MG63 (cell line): Measurements from ENCODE around the gene GALNT2. TPM values are rescaled to one million over a fixed set of nuclear protein-coding genes. Genes with fewer than 3 reads are reported as not detected.

Experiments used
- DNase-seq: peaks from one replicate; pipeline ENCODE4 v3.0.0-alpha.2; 2020
- H3K27me3 ChIP-seq: fragments of 250-450 bp; sonication (Bioruptor Pico); 2 replicates; pipeline ENCODE4 v1.5.1; 2020; ENCODE audit warnings: mild to moderate bottlenecking, moderate library complexity
- H3K36me3 ChIP-seq: fragments of 250-450 bp; sonication (Bioruptor Pico); 2 replicates; pipeline ENCODE4 v1.5.1; 2020; ENCODE audit warnings: mild to moderate bottlenecking, moderate library complexity
- H3K4me3 ChIP-seq: fragments of 250-450 bp; sonication (Bioruptor Pico); 2 replicates; pipeline ENCODE4 v1.5.1; 2020; ENCODE audit warnings: mild to moderate bottlenecking, moderate library complexity
- H3K9me3 ChIP-seq: fragments of 250-450 bp; sonication (Bioruptor Pico); 2 replicates; pipeline ENCODE4 v1.5.1; 2020; ENCODE audit warnings: mild to moderate bottlenecking, moderate library complexity
- total RNA-seq: library from RNA; depleted of rRNA; stranded (reverse); fragments of >200 nt; shearing (Covaris generic); gene quantifications from 2 replicates; pipeline ENCODE4 v1.2.3, GENCODE V29; 2014; ENCODE audit warnings: low replicate concordance

The GALNT2 gene
- total RNA-seq, 1 experiment from 2014 or later, result 149 TPM

DNA sequence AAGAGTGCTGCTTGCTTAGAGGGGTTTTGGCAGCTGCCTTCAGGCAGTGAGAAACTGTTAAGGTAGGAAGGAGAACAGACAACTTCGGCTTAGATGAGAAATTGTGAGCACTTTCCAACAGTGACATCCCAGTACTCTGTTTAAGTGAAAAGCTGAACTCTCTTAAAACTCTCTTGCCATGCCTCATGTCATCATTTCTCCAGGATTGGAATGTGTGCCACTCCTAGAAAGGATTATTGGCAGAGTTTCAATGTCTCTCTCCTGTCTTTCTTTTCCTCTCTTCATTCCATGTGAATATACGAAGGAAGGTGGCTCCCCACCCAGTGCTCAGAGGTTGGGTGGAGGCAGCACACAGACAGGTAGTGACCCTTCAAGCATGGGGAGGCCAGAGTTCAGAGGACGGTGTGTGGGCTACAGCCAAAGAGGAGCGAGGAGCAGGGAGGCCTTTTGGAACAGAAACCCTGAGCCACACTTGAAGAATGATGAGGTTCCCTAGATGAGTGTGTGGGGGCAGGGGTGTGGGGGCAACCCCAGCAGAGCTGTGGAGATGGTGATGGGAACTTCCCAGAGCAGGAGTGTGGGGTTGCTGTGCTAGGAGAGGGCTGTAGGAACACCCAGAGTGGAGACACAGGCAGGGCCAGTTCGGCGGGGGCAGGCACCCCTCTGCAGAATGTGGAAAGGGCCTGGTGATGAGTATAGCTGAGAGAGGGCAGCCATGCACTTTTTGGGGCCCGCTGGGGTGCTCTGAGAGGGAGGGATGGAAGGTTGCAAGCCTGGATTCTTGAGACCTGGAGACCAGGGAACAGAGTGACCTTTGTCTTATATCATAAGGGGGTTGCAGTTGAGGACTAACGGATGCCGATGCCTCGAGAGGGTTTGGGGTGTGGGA lies 58.8 kb downstream of the GALNT2 start:
- H3K36me3 ChIP-seq, result peaks cover 20% of the 10 kb centered on the region
- no peak for DNase-seq
- H3K27me3 ChIP-seq, result no peaks in the 10 kb centered on the region
- H3K9me3 ChIP-seq, result no peaks in the 10 kb centered on the region
- no peak overlapping the region for H3K4me3 ChIP-seq

DNA sequence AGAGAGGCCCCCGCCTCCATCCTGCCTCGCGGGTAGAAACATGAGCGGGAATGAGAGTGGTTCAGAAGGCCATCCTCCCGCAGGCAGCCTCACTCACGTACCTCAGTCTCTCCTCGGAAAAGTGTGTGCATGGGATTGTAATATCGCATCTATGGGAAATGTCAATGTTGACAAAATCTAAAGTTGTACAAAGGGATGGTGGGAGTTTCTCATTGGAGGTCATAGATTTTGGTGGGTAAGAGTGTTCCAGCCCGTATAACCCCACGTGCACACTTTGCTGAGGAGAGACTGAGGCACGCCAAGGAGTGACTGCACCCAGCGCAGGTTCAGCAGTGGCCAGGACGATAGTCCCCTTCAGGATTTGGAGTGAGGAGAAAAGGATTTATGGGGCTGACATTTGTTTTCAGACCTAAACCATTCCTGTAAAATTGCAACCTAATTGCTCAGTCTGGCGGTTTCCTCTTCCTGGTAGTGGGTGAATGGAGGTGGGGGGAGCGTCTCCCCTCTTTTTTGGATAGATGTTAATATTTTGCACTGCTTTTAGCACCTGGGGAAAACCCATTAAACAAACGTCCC lies 59.6 kb downstream of the GALNT2 start:
- no peaks in the 10 kb centered on the region for H3K27me3 ChIP-seq
- H3K4me3 ChIP-seq, result no peak overlapping the region
- no peaks in the 10 kb centered on the region for H3K9me3 ChIP-seq
- peaks cover 15% of the 10 kb centered on the region for H3K36me3 ChIP-seq
- no peak for DNase-seq

DNA sequence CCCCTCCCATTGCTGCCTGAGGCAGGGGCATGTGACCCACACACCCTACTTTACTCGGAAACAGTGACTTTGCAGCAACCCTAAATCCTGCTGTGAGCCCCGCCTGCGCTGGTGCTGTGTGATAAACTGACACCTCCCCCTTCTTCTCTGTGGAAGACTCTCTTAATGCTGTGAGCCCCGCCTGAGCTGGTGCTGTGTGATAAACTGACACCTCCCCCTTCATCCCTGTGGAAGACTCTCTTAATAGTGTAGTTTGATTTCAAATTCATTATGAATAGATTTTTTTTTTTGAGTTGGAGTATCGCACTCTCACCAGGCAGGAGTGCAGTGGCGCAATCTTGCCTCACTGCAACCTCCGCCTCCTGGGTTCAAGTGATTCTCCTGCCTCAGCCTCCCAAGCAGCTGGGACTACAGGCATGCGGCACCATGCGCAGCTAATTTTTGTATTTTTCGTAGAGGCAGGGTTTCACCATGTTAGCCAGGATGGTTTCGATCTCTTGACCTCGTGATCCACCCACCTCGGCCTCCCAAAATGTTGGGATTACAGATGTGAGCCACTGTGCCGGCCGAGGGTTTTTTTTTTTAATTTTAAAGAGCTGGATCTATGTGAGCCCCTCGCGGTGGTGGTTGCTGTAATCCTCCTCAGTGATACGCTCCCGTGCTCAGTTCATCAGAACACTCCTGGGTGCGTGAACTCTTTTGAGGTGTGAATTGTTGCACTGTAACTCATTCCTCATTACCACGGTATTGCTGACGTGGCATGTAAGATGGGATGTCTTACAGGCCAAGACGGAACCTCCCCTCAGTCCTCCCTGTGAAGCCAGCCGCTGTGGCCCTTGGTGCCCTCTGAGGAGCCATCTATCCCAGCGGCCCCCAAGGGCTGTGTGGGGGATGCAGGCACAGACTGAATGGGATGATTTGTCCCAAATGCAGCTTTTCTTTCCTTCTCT lies 60.3 kb downstream of the GALNT2 start:
- DNase-seq, result no peak
- H3K27me3 ChIP-seq, result no peaks in the 10 kb centered on the region

DNA sequence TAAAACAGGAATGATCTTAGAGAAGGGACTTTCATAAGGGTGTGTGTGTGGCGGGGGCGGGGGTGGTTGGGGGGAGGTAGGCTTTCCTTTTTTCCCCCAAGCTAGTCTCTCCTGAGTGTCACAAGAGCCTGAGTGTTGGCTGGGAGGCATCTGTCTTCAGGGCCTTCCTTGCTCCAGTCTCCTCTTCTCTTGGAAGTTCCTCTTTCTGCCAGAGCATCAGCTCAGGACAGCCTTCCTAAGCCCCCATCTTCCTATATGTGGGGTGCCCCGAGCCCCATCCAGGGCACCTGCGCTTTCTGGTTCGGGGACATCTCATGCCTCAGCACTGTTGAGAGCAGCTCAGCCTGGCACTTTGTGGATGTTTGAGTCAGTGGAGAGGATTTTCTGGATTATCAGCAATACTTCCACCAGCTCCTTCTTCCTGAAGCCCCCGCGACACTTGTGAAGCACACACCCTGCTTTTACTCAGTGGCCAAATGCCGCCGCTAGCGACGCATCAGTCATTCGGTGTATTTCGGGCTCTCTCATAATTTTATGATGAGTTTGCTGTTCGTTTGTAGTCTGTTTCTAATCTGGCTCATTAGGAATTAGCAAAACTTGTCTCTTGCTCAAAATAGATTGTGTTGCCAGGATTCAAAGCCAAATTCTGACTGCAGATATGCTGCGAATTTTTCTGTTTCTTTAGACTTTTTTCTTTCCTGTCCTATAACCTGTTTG lies 61.7 kb downstream of the GALNT2 start:
- H3K4me3 ChIP-seq, result no peak overlapping the region
- no peaks in the 10 kb centered on the region for H3K9me3 ChIP-seq
- no peaks in the 10 kb centered on the region for H3K27me3 ChIP-seq
- peaks cover 10% of the 10 kb centered on the region for H3K36me3 ChIP-seq
- no peak for DNase-seq

More for the DNA sequence above, 60.3 kb downstream of the GALNT2 start:
- Histone ChIP-seq H3K9me3 (no peaks in the 10 kb centered on the region), H3K36me3 (peaks cover 15% of the 10 kb centered on the region), H3K4me3 (no peak overlapping the region)

DNA sequence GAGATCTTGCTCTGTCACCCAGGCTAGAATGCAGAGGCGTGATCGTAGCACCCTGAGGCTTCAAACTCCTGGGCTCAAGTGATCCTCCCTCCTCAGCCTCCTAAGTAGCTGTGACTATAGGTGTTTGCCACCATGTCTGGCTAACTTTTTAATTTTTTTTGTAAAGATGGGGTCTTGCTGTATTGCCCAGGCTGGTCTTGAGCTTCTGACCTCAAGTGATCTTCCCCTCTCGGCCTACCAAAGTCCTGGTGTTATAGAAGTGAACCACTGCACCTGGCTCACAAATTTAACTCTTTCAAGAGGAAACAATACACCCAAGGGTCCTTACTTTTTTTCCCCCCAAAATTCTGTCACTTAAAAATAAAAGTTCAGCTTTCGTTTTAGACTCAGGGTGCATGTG lies 62.3 kb downstream of the GALNT2 start:
- H3K4me3 ChIP-seq, result no peak overlapping the region
- peaks cover 4% of the 10 kb centered on the region for H3K36me3 ChIP-seq
- H3K9me3 ChIP-seq, result no peaks in the 10 kb centered on the region
- H3K27me3 ChIP-seq, result no peaks in the 10 kb centered on the region
- no peak for DNase-seq

DNA sequence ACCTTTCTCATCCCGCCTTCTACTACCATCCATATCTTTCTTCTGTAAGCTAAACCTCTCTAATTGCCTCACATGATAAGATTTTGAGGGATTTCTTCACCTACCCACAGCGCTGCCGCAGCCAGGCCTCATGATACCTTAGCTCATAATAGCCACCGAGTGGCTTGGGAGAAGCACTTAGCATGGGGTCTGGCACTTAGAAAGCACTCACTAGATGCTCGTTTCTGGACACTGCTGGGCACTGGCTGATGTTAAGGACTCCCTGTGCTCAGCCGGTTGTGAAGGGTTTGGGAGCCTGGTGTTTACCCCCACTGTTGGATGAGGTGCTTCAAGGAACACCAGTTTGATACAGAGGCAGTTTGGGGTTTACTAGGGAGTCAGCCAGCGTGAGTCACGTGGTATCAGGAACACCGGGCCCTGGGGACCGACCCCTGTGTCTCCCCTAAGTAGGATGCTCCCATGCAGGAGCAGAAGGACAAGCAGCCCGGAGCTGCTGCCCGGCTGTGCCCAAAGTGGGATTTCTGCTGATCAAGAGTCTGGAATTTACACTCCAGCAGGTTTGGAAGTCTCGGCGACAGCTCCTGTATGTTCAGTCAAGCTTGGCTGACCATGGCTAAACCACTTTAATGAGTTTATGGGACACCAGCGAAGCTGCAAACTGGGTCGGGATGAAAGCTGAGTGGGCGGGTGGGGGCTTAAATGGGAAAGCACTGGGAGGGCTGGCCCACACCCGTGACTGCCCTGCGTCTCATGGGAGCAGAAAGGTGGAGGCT lies 63.3 kb downstream of the GALNT2 start:
- no peak for DNase-seq
- H3K36me3 ChIP-seq, result peaks cover 4% of the 10 kb centered on the region
- H3K9me3 ChIP-seq, result no peaks in the 10 kb centered on the region
- no peak overlapping the region for H3K4me3 ChIP-seq
- no peaks in the 10 kb centered on the region for H3K27me3 ChIP-seq

DNA sequence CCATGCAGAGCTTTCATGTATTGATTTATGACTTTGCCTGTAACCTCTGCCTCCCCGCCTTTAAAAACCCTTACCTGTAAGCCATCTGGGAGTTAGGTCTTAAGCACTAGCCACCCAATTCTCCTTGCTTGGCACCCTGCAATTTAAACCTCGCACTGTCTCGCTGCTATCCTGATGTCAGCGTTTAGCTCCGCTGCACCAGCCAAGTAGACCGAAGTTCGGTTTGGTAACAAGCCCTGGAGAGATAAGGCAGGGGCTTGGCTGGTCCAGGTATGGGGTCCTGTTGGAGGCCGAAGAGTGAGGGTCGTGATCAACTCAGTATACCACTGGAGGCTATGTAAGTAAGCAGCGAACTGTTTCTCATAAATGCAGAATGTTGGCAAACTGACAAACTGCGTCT lies 64.4 kb downstream of the GALNT2 start:
- no peak for DNase-seq
- Histone ChIP-seq H3K36me3 (peaks cover 4% of the 10 kb centered on the region), H3K4me3 (no peak overlapping the region), H3K9me3 (no peaks in the 10 kb centered on the region), H3K27me3 (no peaks in the 10 kb centered on the region)

DNA sequence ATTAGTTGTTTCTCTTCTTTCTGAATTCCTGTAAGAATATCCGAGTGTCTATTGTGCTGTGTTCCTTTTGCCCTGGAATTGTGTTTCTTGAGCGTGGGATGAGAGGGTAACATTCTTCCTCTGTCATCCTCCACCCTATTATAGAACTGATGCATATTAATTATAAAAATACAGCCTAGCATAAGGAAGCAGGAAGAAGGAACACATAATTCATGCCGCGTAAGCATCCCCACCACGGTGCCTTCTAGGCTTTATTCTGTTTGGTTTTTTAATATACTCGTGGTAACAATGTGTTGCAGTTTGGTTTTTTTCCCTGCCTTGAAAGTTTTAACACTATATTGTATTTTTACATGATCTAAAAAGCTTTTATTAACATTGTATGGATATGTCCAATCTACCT lies 65.7 kb downstream of the GALNT2 start:
- no peak for DNase-seq
- H3K36me3 ChIP-seq, result peaks cover 7% of the 10 kb centered on the region
- no peaks in the 10 kb centered on the region for H3K27me3 ChIP-seq

DNA sequence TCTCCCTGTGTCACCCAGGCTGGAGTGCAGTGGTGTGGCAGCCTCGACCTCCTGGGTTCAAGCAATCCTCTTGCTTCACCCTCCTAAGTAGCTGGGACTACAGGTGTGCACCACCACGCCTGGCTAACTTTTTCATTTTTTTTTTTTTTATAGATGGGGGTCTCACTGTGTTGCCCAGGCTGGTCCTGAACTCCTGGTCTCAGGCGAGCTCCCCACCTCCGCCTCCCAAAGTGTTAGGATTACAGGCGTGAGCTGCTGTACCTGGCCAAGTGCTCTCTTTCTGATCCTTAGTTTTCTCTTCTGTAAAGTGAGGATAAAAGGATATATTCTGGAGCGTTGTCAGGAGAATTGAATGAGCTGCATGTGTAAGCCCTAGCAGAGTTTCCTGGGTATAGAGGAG lies 68.7 kb downstream of the GALNT2 start:
- DNase-seq, result no peak
- Histone ChIP-seq H3K27me3 (no peaks in the 10 kb centered on the region), H3K36me3 (peaks cover 15% of the 10 kb centered on the region), H3K4me3 (no peak overlapping the region), H3K9me3 (no peaks in the 10 kb centered on the region)

More for the DNA sequence above, 65.7 kb downstream of the GALNT2 start:
- no peak overlapping the region for H3K4me3 ChIP-seq
- H3K9me3 ChIP-seq, result no peaks in the 10 kb centered on the region

DNA sequence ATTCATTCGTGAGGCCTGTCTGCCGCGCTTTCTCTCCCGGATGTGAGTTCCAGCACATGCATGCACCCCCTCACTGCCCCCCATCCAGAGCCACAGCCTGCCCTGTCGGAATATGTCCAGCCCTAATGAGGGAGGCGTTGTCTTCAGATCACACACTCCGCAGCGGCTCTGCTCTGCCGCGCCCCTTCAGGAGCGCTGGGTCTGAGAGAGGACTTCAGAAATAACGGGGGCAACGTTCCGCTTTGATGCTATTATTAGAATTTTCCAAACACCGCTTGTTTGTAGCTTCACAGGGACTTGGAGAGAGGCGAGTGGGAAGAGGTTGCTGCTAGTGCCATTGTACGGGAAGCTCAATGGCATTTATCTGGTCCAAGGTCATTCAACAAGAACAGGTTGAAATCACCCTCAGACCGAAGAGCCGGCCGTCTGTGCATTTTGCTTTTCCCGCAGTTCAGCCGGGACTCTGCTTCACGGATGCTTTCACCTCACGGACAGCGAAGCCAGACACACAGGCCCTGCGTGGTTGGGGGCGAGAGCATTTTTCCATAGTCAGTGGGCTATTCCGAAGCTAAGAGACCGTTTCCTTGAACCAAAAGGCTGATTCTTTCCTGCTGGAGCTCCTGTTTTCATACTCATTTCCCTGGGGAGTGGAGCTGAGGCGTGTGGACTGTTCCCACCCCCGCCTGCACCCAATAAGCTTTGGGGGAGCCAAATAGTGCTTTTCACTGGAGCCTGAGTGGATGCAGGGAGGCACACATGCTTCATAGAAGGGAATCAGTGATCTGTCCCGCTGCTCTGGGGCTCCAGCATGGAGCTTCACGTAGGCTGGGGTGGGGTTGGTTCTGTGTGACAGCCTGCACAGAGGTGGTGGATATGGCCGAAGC lies 69.7 kb downstream of the GALNT2 start:
- no peak overlapping the region for H3K4me3 ChIP-seq
- DNase-seq, result no peak
- H3K36me3 ChIP-seq, result peaks cover 15% of the 10 kb centered on the region
- no peaks in the 10 kb centered on the region for H3K9me3 ChIP-seq
- H3K27me3 ChIP-seq, result no peaks in the 10 kb centered on the region

DNA sequence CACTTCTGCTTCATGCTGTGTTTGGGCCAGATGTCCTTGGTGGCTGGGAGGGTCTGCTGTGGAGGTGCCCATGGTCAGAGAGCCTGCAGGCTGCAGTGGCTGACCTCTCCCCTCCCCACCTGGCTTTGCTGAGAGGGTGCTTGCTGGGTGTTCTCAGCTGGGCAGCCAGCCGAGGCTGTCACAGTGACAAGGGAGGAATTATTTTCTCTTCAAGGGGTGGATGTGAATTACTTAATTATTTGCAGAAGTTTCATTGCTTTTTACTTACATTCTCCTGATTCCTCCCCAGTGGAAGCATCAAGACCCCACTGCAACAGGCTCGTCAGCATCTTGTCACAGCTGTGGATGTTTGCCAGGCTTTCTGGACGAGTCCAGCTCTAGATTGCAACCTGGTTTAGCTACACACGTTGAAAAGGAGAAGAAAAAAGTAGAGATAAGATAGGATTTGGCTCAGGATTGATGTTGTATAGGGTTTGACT lies 70.3 kb downstream of the GALNT2 start:
- Histone ChIP-seq H3K36me3 (peaks cover 15% of the 10 kb centered on the region), H3K27me3 (no peaks in the 10 kb centered on the region), H3K4me3 (no peak overlapping the region), H3K9me3 (no peaks in the 10 kb centered on the region)
- no peak for DNase-seq

DNA sequence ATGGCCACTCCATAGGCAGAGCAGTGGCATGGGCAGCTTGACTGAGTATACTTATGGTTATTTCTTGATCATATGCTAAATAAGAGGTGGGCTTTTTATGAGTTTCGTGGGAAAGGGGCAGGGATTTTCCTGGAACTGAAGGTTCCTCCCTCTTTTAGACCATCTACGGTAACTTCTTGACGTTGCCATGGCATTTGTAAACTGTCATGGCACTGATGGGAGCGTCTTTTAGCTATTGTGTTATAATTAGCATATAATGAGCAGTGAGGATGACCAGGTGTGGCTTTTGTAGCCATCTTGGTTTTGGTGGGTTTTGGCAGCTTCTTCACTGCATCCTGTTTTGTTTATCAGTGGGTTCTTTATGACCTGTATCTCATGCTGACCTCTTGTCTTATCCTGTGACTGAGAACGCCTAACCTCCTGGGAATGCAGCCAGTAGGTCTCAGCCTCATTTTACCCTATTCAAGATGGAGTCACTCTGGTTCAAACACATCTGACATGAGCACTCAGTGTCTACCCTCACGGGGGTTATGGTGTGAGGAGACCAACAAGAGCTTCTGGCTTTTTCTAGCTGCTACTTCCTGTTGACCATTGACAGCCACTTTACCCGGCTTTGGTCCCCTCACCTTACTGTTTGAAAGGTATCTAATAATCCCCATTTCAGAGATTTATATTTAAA lies 71.7 kb downstream of the GALNT2 start:
- H3K27me3 ChIP-seq, result no peaks in the 10 kb centered on the region
- peaks cover 18% of the 10 kb centered on the region for H3K36me3 ChIP-seq
- no peak overlapping the region for H3K4me3 ChIP-seq
- DNase-seq, result no peak
- no peaks in the 10 kb centered on the region for H3K9me3 ChIP-seq

DNA sequence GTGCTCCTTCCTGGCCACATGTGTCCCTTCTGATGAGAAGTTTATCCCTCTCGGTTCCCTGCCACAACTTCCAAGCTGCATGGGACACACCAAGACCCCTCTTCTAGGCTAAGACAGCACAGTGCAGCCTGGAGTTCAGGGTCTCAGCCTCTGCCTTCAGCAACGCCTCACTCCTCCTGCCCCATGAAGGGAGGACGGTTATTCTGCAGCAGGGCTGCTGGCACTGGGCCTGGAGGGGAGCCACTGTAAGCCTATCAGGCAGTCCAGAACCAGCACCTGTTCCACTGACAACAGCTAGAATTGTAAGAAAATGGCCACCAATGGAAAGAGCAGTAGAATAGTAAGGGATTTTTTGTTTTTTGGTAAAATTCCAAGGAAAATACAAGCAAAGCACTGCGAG lies 72.3 kb downstream of the GALNT2 start:
- Histone ChIP-seq H3K9me3 (no peaks in the 10 kb centered on the region), H3K4me3 (no peak overlapping the region), H3K27me3 (no peaks in the 10 kb centered on the region), H3K36me3 (peaks cover 20% of the 10 kb centered on the region)
- DNase-seq, result no peak

DNA sequence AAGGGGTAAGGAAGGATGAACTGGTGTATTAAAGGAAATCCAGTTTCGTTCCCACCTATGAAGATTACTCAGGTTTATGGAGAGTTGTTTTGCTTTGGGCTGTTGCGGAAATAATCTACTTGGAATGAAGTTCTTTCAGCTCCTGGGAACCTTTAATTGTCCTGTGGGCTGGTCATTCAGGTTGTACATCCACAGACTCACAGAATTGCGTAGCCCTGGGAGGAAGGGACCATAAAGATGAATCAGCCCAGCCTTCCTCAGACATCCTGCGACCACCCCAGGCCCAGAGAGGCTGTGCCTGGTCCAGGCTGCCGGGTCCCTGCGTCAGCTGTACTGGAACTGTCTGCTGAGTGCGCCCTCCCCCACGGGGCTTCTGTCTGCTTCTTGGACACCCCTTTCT lies 72.7 kb downstream of the GALNT2 start:
- Histone ChIP-seq H3K4me3 (no peak overlapping the region), H3K36me3 (peaks cover 20% of the 10 kb centered on the region), H3K27me3 (no peaks in the 10 kb centered on the region), H3K9me3 (no peaks in the 10 kb centered on the region)
- DNase-seq, result no peak
